Measurements from ENCODE around the gene PRKRA.
"Not testable (repeated sequence)": the region's sequence is repeated elsewhere in the genome, so short reads cannot be mapped to it uniquely, and the experiment has no call there.

PRKRA gene

DNA sequence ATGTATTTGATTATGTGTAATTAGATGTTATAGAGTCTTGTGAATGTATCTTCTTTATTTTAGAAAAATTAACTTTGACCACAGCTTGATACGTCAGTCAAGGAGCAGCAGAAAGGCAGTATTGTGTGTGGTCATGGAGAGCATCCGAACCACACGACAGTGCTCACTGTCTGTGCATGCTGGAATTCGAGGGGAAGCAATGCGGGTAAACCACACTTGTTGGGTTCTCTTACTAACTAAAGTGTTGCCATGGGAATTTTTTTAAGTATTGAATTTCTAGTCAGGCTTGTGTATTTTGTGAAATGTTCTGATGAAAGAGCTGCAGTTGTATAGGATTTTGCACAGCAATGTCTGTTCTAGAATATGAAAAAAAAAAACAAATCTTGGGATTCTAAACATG lies 5.0 kb upstream of the PRKRA start:
- no peak for DNase-seq

DNA sequence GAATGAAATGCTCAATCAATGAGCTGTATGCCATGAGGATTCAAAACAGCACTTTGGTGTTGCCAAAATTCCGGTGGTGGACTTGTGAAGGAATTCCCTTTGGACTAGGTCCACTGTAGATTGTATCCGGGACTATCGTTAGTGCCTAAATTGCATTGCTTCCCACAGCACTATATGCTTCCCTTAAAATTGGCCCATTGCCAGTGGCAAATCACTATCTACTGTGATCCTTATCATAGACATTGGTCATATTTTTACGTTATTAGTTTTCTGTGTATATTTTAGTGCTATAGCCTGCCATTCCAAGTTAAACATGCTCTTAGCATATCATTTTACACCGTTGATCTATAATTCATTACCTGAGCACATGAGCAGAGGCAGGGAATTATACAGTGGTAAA lies 1.9 kb upstream of the PRKRA start:
- no peak for DNase-seq

DNA sequence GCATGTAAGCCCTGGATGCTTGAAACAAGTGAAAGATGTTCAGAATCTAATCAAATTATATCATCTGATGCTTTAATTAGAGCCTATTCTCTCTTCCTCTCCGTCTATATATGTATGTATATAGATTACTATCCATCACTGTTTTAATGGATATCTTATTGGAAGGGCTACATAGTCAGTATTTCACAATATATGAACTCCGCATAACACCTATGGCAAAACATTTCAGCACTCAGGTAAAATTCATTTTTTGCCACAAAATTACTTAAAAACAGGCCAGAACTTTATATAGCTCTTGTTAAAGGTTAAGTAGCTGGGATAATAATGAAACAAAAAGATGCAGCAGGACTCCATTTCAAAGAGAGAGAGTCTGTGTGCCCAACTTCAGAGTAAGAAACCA lies 1.4 kb upstream of the PRKRA start:
- no peak for DNase-seq

DNA sequence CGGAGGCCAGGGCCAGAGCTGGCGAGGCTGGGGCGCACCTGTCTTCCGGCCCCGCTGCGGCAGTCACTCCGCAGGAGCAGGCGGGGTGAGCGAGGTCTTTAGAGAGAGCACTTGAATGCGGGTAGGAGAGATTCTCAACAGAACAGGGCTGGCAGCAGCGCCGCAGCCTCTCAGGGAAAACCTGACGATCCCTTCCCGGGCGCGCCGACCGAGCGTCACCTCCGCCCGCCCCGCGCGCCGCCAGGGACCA lies 526 bp downstream of the PRKRA start:
- no peak for DNase-seq

DNA sequence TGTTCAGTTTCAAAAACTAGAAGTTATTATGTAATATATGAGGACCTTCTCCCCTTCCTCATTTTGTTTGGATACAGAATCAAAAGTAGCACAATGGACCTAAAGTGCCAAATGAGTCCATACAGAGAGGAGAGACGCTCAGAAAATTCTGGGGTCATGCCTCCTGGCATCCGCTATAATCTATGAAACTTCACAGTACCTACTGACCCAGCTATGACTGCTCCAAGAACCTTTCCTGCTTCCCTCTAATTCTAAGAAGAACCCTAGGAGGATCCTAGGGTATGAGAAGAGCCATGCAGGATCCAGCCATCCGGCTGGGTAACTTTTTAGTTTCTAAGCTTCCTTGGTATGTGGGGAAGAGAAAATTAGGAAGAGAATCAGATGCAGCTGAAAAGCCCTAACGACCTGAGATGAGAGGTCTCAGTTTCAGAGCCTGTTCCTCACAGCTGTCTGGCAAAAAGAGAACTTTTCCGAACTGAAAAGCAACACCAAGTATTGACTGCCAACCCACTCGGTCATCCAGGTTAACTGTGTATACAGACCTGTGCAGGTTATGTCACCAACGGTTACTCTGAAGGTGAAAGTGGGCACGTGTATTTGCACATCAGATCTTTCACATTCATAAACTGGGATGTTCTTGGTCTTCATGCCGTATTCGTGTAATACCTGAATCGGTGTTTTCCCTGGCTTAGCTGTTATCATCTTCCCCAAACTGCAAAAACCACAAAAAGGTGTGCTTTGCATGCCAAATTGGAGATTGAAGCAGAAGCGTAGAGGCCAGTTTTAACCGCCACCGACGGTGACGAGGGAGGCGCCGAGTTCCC lies 1.1 kb downstream of the PRKRA start:
- no peak for DNase-seq

DNA sequence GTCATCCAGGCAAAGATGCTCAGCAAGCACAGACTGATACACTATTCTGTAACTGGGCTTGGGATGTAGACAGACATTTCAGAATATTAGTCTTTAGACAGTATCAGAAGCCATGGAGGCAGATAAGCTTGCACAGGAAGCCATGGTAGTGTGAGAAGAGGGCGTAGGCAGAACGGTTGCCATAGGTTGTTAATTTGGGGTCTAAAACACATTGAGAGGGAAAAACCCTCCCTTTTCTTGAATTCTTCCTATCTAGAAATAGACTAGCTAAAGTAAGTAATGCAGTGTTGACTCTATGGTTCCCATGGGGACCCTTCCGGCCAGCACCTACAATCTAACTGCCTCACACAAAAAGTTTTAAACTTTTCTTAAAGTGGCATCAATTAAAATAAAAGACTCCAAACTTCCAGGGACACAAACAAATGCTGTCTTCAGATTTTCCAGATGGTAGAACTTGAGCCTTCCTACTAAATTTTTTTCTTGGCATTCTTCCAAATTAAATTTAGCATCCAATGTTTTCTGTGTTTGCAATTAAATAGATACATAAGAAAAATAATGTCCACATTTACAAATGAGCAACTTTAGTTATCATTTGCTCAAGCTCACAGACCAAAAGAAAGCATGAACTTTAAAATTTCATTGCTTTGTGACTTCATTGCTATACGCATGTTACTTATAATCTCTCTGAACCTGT lies 1.9 kb downstream of the PRKRA start:
- no peak for DNase-seq

DNA sequence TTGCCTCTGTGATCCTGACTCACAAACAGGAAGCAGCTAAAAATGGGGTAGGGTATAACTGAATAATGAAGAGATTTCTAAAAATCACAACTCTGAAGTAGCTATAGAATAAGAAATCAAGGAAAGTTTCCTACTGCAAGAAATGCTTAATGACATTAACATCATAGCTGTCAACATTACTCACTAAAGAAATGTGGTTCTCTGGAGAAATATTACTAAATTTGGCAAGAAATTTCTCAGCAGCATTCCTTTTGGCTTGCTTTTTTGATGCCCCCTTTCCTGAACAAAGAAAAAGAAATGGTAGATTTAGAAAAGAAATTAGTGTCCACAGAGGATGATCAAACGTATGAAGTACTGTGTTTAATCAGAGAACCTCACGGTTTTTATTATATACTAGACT lies 9.5 kb downstream of the PRKRA start:
- no peak for DNase-seq

DNA sequence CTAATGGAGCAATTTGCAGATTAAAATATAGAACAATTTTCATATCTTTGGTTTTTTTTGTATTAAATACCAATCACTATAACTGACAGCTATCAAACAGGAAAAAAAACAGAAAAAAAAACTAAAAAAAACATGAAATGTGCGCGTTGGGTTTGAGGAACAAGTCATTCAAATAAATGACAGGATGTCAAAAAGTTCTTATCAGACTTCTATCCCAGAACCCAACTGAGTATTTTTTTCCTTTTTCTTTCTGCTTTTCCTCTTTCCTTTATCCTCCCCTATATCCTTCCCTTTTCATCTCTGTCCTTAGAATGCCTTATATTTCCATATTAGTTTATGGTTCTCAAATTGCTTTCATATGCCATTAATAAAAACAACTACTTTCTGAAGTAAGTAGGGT lies 14.3 kb downstream of the PRKRA start:
- DNase-seq, result no peak

DNA sequence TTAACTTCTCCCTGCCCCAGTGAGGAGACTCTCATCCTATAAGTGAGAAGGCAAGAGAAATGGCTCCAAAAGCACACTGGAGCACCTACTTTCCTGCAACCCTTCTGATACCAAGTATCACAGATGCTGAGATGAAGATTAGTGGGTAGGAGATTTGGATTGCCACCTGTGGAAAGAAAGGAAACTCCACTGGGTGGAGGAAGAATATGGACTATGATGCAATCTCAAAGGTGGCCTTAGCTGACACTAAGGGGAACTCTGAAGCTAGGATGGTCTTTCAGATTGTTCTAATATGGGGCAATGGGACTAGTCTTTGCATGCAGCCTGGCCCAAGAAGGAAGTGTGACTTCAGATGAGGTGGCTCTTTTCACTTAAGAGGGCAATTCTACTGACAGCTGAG lies 21.6 kb downstream of the PRKRA start:
- no peak for DNase-seq

DNA sequence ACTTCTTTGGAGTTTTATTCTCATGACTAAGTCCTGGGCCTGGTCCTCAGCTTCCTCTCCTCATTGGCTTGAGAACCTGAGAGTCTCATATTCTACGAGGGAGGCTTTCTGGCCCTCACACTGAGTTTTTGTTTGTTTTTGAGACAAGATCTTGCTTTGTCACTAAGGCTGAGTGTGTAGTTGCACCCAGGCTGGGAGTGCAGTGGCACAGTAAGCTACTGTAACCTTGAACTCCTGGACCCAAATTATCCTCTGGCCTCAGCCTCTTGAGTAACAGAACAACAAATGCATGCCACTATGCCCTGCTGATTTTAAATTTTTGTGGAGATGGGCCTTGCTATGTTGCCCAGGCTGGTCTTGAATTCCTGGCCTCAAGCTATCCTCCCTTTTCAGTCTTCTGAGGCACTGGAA lies 22.6 kb downstream of the PRKRA start:
- DNase-seq, result no peak

DNA sequence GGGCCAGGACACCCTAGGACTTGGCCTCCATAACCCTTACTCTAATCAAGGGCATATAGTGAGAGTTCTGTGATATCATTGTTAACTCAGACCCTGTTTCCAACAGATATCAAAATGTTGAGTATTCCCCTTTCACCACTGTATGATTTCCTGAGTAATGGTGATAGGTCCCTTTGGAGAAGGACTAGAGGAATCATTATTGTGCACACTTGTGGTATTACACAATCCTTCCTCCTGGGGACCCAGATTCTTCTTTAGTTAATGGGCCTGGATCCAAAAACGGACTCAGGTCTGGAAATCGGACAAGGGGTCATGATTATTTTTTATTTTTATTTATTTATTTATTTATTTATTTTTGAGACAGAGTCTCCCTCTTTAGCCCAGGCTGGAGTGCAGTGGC lies 23.5 kb downstream of the PRKRA start:
- no peak for DNase-seq

DNA sequence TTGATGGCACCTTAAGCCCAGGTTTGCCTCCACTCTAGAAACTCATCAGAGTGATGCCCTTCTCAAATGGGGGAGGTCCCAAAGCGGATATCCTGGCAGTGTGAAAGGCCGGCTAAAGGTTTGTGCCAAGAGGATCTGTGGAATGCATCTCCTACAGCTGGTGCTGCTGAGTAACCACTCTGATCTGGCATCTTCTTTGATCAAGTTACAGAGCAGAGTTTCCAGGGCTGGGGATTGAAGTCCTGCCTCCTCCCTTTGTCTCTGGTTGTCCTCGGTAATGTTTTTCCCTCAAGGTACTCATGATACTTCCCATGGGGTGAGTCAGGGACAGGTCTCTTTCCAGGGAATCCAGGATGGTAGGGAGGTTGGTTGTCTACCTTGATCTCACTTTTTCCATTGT lies 24.6 kb downstream of the PRKRA start:
- no peak for DNase-seq

DNA sequence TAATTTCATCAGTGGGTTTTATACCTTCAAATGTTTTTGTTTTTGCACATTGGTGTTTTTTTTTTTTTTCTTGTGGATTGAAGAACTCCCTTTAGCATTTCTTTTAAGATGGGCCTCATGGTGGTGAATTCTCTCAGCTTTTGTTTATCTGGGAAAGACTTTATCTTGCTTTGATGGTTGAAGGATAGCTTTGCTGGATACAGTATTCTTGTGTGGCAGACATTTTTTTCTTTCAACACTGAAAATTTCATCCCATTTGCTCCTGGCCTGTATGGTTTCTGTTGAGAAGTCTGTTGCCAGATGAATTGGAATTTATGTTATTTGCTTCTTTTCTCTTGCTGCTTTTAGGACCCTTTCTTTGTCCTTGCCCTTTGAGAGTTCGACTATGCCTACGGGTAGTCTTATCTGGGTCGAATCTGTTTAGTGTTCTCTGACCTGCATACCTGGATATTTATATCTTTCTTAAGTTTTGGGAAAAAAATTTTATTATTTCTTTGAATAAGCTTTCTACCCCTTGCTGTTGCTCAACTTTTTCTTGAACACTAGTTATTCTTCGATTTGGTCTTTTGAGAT lies 25.6 kb downstream of the PRKRA start:
- DNase-seq, result no peak

DNA sequence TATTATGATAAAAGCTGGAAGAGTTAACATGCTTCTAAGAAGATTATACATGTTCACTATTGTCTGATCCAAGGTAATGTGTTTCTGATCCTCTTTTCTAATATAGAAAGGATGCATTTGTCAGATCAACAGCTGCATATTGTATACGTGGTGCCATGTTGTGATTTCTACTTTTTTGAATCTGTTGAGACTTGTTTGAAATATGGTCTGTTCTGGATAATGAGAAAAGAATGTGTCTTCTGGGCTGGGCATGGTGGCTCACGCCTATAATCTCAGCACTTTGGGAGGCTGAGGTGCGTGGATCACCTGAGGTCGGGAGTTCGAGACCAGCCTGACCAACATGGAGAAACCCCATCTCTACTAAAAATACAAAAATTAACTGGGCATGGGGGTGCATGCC lies 27.2 kb downstream of the PRKRA start:
- not testable (repeated sequence) for DNase-seq

DNA sequence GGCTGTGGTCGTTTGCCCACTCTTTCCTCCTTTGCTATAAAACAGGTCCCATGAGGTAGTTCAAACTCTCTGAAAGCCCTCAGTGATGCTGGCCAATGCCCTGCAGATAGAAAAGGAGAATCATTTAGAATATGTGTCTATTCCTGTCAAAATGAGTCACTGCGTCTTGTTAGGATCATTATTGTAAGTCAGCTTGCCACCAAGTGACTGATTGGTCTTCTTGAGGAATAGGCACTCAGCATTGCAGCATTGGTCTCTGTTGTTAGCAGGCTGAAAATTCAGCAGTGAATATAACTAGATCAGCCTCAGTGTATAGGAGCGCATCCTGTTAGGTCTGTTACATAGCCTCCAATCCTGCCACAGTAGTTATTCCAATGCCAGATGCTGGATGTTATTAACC lies 28.9 kb downstream of the PRKRA start:
- no peak for DNase-seq

DNA sequence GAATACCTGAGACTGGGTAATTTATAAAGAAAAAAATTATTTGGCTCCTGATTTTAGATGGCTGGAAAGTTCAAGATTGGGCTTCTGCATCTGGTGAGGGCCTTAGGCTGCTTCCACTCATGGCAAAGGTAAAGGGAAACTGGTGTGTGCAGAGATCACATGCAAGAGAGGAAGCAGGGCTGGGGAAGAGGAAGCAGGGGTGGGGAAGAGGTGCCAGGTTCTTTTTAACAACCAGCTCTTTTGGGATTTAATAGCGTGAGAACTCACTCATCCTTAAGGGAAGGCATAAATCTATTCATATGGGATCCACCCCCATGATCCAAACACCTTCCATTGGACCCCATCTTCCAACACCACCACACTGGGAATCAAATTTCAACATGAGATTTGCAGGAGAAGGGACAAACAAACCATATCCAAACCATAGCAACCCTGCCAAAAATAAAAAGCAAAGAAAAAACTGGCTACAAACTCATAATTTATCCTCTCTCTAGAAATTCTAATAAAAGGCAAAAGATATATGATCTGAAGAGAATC lies 30.4 kb downstream of the PRKRA start:
- no peak for DNase-seq

DNA sequence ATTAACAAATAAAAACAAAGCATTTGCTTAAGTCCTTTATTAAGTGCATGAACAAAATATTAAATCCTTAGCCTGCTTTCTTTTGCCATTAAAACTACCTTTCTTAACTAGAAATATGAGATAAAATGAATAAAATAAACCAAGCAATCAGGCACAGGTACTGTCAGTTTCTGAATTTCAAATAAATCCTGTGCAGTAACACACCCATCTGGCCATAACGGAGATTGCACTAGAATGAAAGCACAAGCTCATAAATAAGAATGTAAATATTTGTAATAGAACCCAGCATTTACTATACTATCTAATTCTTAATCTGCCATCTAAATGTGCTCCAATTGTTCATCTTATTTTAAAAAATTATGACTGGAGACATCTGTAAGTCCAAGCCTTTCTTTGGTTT lies 31.9 kb downstream of the PRKRA start:
- peak; percentile 24 for DNase-seq

DNA sequence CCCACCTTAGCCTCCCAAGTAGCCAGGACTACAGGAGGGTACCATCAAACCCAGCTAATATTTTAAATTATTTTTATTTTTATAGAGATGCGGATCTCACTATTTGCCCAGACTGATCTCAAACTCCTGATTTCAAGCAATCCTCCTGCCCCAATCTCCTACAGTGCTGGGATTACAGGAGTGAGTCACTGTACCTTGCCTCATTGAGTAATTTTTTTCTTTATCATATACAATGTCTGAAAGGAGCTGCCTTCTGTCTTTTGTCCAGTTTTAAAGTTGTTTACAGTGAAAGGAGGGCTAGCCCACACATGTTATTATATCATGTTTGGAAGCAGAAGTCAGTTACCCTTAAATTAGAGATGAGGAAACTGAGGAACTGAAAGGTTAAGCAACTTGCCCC lies 32.5 kb downstream of the PRKRA start:
- DNase-seq, result no peak

DNA sequence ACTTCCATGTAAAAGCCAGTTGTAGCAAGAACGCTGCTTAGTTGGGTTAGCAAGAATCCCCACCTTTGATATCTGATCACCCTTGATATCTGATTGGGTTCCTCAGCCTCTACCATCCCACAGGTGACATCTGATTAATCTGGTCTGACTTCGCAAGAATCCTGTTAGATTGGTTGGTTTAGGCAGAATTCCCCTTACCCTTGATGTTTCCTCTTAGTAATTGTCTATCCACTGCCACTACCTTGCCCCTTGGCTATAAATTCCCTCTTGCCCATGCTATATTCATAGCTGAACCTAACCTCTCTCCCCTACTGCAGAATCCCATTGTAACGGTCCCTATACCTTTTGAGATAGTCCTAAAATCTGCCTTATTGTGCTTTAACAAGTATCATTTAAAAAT lies 33.1 kb downstream of the PRKRA start:
- no peak for DNase-seq

DNA sequence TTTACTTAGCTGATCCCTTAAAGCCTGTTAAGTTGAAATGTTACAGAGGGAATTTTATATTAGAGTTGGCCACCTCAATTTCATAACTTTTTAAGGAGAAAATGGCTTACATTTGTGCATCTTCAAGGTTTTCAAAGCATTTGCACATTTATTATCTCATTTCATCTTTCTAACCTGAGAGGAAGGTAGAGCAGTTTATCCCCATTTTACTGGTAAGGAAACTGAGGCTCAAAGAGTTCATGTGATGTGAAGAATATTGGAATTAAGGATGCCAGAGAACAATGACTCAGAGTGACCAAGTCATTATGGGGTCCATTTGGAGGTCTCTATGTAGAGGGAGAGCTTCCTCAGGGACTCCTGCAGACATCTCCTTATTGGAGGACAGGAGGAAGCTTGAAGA lies 35.0 kb downstream of the PRKRA start:
- no peak for DNase-seq

DNA sequence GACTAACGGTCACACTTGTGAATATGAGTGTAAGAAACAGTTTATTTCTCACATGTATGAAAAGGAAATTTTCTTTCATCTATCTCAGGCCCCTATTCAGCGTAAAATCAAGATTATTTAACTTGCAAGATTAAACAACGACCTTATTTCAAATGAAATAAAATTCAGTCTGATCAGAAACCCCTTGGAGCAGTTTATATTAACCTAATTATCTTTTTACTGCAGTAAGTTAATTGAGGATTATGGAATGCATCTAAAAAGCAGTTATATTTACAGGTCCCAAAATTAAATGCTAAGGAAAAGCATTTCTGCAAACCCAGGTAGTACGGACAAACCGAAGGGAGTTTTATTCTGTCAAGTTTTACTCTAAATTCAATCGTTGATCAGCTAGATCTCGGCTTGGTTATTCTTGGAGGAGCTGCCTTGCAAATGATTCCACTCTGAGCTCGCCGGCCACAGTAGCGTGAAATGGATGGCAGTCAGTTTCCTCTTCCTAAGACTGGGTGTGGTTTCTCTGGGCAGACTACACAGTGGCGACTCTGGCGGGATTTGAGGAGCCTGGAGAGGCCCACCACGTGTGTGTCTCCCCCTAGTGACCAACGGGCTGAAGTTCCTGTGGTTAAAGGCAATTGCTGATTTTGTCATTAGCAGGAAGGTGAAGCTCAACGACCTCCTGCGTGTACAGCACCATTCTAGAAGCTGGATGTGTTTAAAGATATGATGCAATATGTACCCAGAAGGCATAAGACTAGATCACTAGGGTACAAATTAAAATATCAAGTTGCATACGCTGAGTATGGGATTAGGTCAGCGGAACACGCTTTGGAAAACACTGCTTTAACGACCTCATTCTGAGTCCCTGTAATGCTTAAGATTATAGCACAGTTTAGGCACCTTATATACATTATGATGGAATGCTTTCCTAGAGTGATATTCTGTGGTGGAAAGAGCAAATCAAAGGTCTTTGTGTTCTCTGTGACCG lies 36.4 kb downstream of the PRKRA start:
- peak; percentile 97 for DNase-seq

DNA sequence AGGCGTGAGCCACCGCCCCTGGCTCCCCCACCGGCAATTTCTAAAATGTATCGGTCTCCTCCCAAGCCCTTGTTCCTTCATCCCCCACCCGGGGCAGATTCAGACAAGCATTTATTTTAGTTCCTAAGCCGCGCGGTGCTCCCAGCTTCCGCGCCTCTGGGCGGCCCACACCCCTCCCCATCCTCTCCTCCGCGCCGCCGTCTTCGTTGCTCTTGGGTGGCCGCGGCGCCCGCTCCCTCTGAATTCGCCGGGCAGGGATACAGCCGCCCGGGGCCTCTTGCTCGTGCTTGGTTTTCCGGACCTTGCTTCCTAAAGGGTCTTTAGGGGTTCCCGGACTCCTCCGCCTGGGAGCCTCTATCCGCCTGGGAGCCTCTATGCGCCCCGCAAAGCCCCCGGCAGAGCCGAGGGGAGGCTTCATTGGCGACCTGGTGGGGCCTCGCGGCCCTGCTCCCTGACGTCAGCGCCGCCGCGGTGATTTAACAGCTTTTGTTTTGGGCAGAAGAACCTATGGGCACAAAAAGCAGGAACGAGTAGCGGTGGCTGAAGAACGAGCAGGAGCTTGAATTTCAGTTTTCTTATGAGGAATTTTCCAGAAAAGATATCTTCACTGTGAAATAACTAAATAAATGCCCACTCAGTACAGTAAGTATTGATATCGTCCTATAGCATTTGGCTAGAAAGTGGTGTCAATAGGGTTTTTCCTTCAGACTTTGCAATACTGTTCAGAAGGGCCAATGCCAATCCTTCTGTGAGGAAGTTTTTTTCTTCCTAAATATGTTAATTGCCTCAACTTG lies 37.3 kb downstream of the PRKRA start:
- DNase-seq, result peak; percentile 87
